ENCODE results near the gene SPI1. TPM values are rescaled to one million over a fixed set of nuclear protein-coding genes. Genes with fewer than 3 reads are reported as not detected.

The SPI1 gene
- total RNA-seq, 5 donors from 2014 or later (not counting 1 experiment from before 2014, with no cell fraction given), result 1.8 to 5.8 (median 2.1) TPM

DNA sequence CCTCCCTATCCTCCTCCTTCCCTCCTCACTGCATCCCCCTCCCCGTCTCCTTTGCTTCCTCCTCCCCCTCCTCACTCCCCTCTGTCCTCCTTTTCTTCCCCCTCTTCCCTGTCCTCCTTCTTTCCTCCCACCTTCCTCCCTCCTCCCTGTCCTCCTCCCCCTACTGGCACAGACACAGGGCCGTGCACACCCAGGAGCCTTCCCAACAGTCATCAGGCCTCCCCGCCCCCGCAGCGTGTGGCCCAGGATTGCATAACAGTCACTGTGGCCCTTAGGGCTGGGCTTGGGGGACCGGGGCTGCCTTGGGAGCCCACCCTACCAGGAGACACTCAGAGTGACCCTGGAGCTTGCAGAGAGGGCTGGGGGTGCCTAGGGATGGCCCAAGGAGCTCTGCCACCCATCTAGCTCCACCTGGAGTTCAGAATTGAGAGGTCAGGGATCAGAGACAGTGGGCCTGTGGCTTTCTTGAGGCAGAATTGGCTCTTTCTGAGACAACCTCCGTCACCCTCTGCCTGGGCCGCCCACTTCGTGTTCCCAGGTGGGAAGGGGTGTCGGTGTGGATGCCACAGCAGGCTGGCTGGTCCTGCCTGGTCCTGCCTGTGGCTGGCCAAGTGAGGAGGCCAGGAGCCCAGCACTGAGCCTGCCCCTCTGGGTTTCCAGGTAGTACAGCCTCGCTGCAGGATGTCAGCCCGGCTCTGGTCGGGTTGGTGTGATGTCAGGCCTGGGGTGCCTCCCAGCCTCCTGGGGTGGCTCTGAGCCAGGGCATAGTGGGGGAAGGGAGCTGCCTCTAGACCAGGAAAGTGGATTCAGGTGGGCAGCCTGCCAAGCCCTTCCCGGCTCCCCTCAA, 1.6 kb downstream of the SPI1 start:
- 67% methylated on average over 8 of the region's 14 CpGs for WGBS (ENCODE audit: insufficient coverage)
- ATAC-seq (replicated peaks in 1 of 4) (no peak), DNase-seq (no peak)
- Histone ChIP-seq H3K27ac (ENCODE audit: low read length) (no peak overlapping the region), H3K9me3 (no peaks in the 10 kb centered on the region), H3K36me3 (ENCODE audit: control insufficient read depth in 2 of 2, extremely low read depth in 1 of 2, insufficient read depth in 1 of 2, low read length in 1 of 2) (no peaks in the 10 kb centered on the region), H3K4me3 (ENCODE audit: control insufficient read depth in 1 of 2, extremely low read depth in 1 of 2, low read length in 1 of 2) (no peak overlapping the region), H3K4me1 (ENCODE audit: control insufficient read depth in 1 of 2, extremely low read depth in 1 of 2, insufficient read depth in 2 of 2, low read length in 2 of 2) (peaks cover 0 to 13% of the 10 kb centered on the region in 2 experiments), H3K27me3 (replicated peaks in 1 of 2; ENCODE audit: control insufficient read depth in 2 of 2, extremely low read depth in 1 of 2, insufficient read depth in 2 of 2, low read length in 1 of 2) (no peaks in the 10 kb centered on the region)
- Mint-ChIP-seq H3K4me1 (peaks cover 0 to 6% (median 2%) of the 10 kb centered on the region in 3 donors), H3K27me3 (no peaks in the 10 kb centered on the region), H3K4me3 (peak overlapping the region in 1 of 3 donors; percentile 47), H3K9me3 (no peaks in the 10 kb centered on the region), H3K27ac (no peak overlapping the region), H3K36me3 (no peaks in the 10 kb centered on the region)
- CTCF ChIA-PET, result interaction anchor here in 1 of 2 donors (0.5 to 0.6 kb wide), 2 partner anchors 48 to 249 kb away, joined by 3 read pairs; no protein-coding TSS in a partner anchor
- POLR2A ChIA-PET, result no interaction called here

- Histone ChIP-seq H3K36me3 (ENCODE audit: control insufficient read depth in 2 of 2, extremely low read depth in 1 of 2, insufficient read depth in 1 of 2, low read length in 1 of 2) (no peaks in the 10 kb centered on the region), H3K4me3 (ENCODE audit: control insufficient read depth in 1 of 2, extremely low read depth in 1 of 2, low read length in 1 of 2) (no peak overlapping the region), H3K9me3 (no peaks in the 10 kb centered on the region), H3K4me1 (ENCODE audit: control insufficient read depth in 1 of 2, extremely low read depth in 1 of 2, insufficient read depth in 2 of 2, low read length in 2 of 2) (peaks cover 0 to 13% of the 10 kb centered on the region in 2 experiments), H3K27me3 (replicated peaks in 1 of 2; ENCODE audit: control insufficient read depth in 2 of 2, extremely low read depth in 1 of 2, insufficient read depth in 2 of 2, low read length in 1 of 2) (no peaks in the 10 kb centered on the region), H3K27ac (ENCODE audit: low read length) (no peak overlapping the region)
- peak overlapping the region in 1 of 3 donors; percentile 19 for H3K4me3 Mint-ChIP-seq
- ATAC-seq (replicated peaks in 1 of 4) (no peak), DNase-seq (no peak)
- no peak overlapping the region for H3K27ac Mint-ChIP-seq
- 80% methylated on average over 8 of the region's 8 CpGs for WGBS (ENCODE audit: insufficient coverage)
- POLR2A ChIA-PET, result no interaction called here
- no peaks in the 10 kb centered on the region for H3K27me3 Mint-ChIP-seq
- CTCF ChIA-PET, result interaction anchor here in 1 of 2 donors (0.6 kb wide), 1 partner anchor 48 kb away, joined by 3 read pairs; no protein-coding TSS in a partner anchor
- no peaks in the 10 kb centered on the region for H3K9me3 Mint-ChIP-seq
- no peaks in the 10 kb centered on the region for H3K36me3 Mint-ChIP-seq
- peaks cover 0 to 6% (median 2%) of the 10 kb centered on the region in 3 donors for H3K4me1 Mint-ChIP-seq
Observed at GRCh38 chr11:47376107-47376524, 2.2 kb downstream of the SPI1 start.

GRCh38 chr11:47375546-47376085, 2.7 kb downstream of the SPI1 start:
- no peak for ATAC-seq (replicated peaks in 1 of 4)
- Histone ChIP-seq H3K36me3 (ENCODE audit: control insufficient read depth in 2 of 2, extremely low read depth in 1 of 2, insufficient read depth in 1 of 2, low read length in 1 of 2) (no peaks in the 10 kb centered on the region), H3K9me3 (no peaks in the 10 kb centered on the region), H3K27ac (ENCODE audit: low read length) (no peak overlapping the region), H3K27me3 (replicated peaks in 1 of 2; ENCODE audit: control insufficient read depth in 2 of 2, extremely low read depth in 1 of 2, insufficient read depth in 2 of 2, low read length in 1 of 2) (no peaks in the 10 kb centered on the region), H3K4me1 (ENCODE audit: control insufficient read depth in 1 of 2, extremely low read depth in 1 of 2, insufficient read depth in 2 of 2, low read length in 2 of 2) (peaks cover 0 to 13% of the 10 kb centered on the region in 2 experiments), H3K4me3 (ENCODE audit: control insufficient read depth in 1 of 2, extremely low read depth in 1 of 2, low read length in 1 of 2) (no peak overlapping the region)
- Mint-ChIP-seq H3K36me3 (no peaks in the 10 kb centered on the region), H3K27ac (no peak overlapping the region), H3K4me1 (peaks cover 0 to 6% (median 2%) of the 10 kb centered on the region in 3 donors), H3K9me3 (no peaks in the 10 kb centered on the region), H3K27me3 (no peaks in the 10 kb centered on the region), H3K4me3 (no peak overlapping the region)
- ChIA-PET POLR2A (no interaction called here), CTCF (interaction anchor here in 1 of 2 donors (2.1 kb wide), 1 partner anchor 35 kb away, joined by 18 read pairs; no protein-coding TSS in a partner anchor)
- DNase-seq, result no peak
- WGBS (ENCODE audit: insufficient coverage), result 84% methylated on average over 7 of the region's 13 CpGs

- no peaks in the 10 kb centered on the region for H3K9me3 Mint-ChIP-seq
- no peaks in the 10 kb centered on the region for H3K36me3 ChIP-seq (ENCODE audit: control insufficient read depth in 2 of 2, extremely low read depth in 1 of 2, insufficient read depth in 1 of 2, low read length in 1 of 2)
- peaks cover 0 to 6% (median 2%) of the 10 kb centered on the region in 3 donors for H3K4me1 Mint-ChIP-seq
- H3K27ac Mint-ChIP-seq, result no peak overlapping the region
- no peaks in the 10 kb centered on the region for H3K27me3 ChIP-seq (replicated peaks in 1 of 2; ENCODE audit: control insufficient read depth in 2 of 2, extremely low read depth in 1 of 2, insufficient read depth in 2 of 2, low read length in 1 of 2)
- no peak overlapping the region for H3K4me3 ChIP-seq (ENCODE audit: control insufficient read depth in 1 of 2, extremely low read depth in 1 of 2, low read length in 1 of 2)
- POLR2A ChIA-PET, result no interaction called here
- no CpG with 5 or more reads among the region's 8 CpGs for WGBS (ENCODE audit: insufficient coverage)
- CTCF ChIA-PET, result interaction anchor here (0.6 to 2.1 kb wide), 3 partner anchors 25 to 189 kb away, joined by 4 to 18 read pairs (median 12); no protein-coding TSS in a partner anchor
- ATAC-seq (replicated peaks in 1 of 4) (no peak), DNase-seq (no peak)
- no peak overlapping the region for H3K27ac ChIP-seq (ENCODE audit: low read length)
- no peaks in the 10 kb centered on the region for H3K36me3 Mint-ChIP-seq
- H3K4me1 ChIP-seq (ENCODE audit: control insufficient read depth in 1 of 2, extremely low read depth in 1 of 2, insufficient read depth in 2 of 2, low read length in 2 of 2), result peaks cover 0 to 13% of the 10 kb centered on the region in 2 experiments
- no peaks in the 10 kb centered on the region for H3K27me3 Mint-ChIP-seq
- H3K4me3 Mint-ChIP-seq, result peak overlapping the region in 1 of 3 donors; percentile 41
- H3K9me3 ChIP-seq, result no peaks in the 10 kb centered on the region
Observed at GRCh38 chr11:47375020-47375419, 3.3 kb downstream of the SPI1 start.

- Histone ChIP-seq H3K4me3 (ENCODE audit: control insufficient read depth in 1 of 2, extremely low read depth in 1 of 2, low read length in 1 of 2) (no peak overlapping the region), H3K4me1 (ENCODE audit: control insufficient read depth in 1 of 2, extremely low read depth in 1 of 2, insufficient read depth in 2 of 2, low read length in 2 of 2) (peaks cover 0 to 13% of the 10 kb centered on the region in 2 experiments), H3K27me3 (replicated peaks in 1 of 2; ENCODE audit: control insufficient read depth in 2 of 2, extremely low read depth in 1 of 2, insufficient read depth in 2 of 2, low read length in 1 of 2) (no peaks in the 10 kb centered on the region), H3K9me3 (no peaks in the 10 kb centered on the region), H3K27ac (ENCODE audit: low read length) (no peak overlapping the region), H3K36me3 (ENCODE audit: control insufficient read depth in 2 of 2, extremely low read depth in 1 of 2, insufficient read depth in 1 of 2, low read length in 1 of 2) (no peaks in the 10 kb centered on the region)
- ATAC-seq (replicated peaks in 1 of 4) (no peak), DNase-seq (no peak)
- Mint-ChIP-seq H3K27ac (no peak overlapping the region), H3K4me3 (no peak overlapping the region), H3K9me3 (no peaks in the 10 kb centered on the region), H3K27me3 (no peaks in the 10 kb centered on the region), H3K36me3 (no peaks in the 10 kb centered on the region), H3K4me1 (peaks cover 3 to 8% (median 4%) of the 10 kb centered on the region in 3 donors)
- 96% methylated on average over 4 of the region's 5 CpGs for WGBS (ENCODE audit: insufficient coverage)
- CTCF ChIA-PET, result interaction anchor here (0.6 to 2.6 kb wide), 15 partner anchors 25 to 416 kb away, joined by 3 to 22 read pairs (median 5); partner anchors contain the start of genes RAPSN (in 1 of the 2) and SLC39A13 (in 1 of the 2)
- POLR2A ChIA-PET, result no interaction called here
Observed at GRCh38 chr11:47374720-47375019, 3.7 kb downstream of the SPI1 start.

GRCh38 chr11:47373876-47374719, 4.2 kb downstream of the SPI1 start:
- H3K4me1 ChIP-seq (ENCODE audit: control insufficient read depth in 1 of 2, extremely low read depth in 1 of 2, insufficient read depth in 2 of 2, low read length in 2 of 2), result peaks cover 0 to 13% of the 10 kb centered on the region in 2 experiments
- POLR2A ChIA-PET, result interaction anchor here in 1 of 2 donors (0.6 kb wide), 1 partner anchor 22 kb away, joined by 3 read pairs; no protein-coding TSS in a partner anchor
- CTCF ChIA-PET, result interaction anchor here (0.6 to 2.6 kb wide), 18 partner anchors 26 to 415 kb away, joined by 3 to 22 read pairs (median 4); partner anchors contain the start of genes RAPSN (in 1 of the 2) and SLC39A13 (in 1 of the 2)
- Mint-ChIP-seq H3K9me3 (no peaks in the 10 kb centered on the region), H3K27me3 (no peaks in the 10 kb centered on the region), H3K36me3 (no peaks in the 10 kb centered on the region), H3K27ac (peak overlapping the region; percentile 39 to 46), H3K4me3 (no peak overlapping the region), H3K4me1 (peaks cover 5 to 11% (median 9%) of the 10 kb centered on the region in 3 donors)
- H3K36me3 ChIP-seq (ENCODE audit: control insufficient read depth in 2 of 2, extremely low read depth in 1 of 2, insufficient read depth in 1 of 2, low read length in 1 of 2), result no peaks in the 10 kb centered on the region
- WGBS (ENCODE audit: insufficient coverage), result 59% methylated on average over 10 of the region's 19 CpGs
- H3K4me3 ChIP-seq (ENCODE audit: control insufficient read depth in 1 of 2, extremely low read depth in 1 of 2, low read length in 1 of 2), result no peak overlapping the region
- H3K27ac ChIP-seq (ENCODE audit: low read length), result peak overlapping the region; percentile 20
- no peaks in the 10 kb centered on the region for H3K9me3 ChIP-seq
- peak; percentile 46 to 91 (median 79) for DNase-seq
- peak; percentile 89 to 97 (median 92) for ATAC-seq (replicated peaks in 1 of 4)
- no peaks in the 10 kb centered on the region for H3K27me3 ChIP-seq (replicated peaks in 1 of 2; ENCODE audit: control insufficient read depth in 2 of 2, extremely low read depth in 1 of 2, insufficient read depth in 2 of 2, low read length in 1 of 2)

Measured in T-cell (primary cell).